Stimulated activated CD4-positive, alpha-beta T cell treated with anti-CD3 and anti-CD28 coated beads, Interleukin-12 subunit alpha, Interleukin-12 subunit beta, amount 100 ng/mL, for 4 hours (primary cell): ENCODE data around the gene NRAS.

Source experiments
- DNase-seq: peaks from one replicate; pipeline ENCODE4 v3.0.0-alpha.2; 2020

Gene NRAS

DNA sequence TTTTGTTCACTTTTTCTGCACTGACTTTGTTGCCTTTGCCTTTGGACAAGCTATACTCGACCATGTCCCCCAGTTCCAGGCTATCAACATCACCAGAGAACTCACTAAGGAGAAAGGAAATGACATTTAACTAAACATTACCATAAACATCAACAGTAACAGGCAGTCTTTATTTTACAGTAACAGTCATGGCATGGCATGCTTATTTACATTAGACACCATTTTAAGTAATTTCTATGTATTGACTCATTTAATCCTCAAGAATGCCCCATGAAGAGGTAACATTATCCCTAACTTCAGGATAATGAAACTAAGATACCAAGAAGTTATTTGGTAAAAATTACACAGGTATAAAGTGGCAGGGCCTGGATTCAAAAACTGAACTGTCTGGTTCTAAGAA, 8.7 kb upstream of the NRAS start:
- no peak for DNase-seq

DNA sequence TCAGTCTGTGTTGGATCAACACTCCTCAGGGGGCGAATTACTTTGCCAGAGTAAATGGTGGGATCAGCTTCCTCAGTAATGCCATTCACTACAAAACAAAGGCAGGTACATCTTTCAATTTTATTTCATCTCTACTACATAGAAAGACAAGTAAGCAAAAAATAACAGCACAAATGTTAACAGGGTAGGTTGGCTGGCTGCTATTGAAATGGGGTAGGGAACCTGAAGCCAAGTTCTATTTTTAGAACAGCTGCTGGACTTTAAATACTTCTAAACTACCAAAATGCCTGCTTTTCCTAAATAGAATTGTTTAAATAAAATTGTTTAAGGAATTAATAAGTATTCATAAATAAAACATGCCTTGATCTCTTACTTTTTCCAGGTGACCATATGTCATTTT, 7.3 kb upstream of the NRAS start:
- no peak for DNase-seq

GRCh38 chr1:114723457-114723856, 6.9 kb upstream of the NRAS start:
- no peak for DNase-seq

DNA sequence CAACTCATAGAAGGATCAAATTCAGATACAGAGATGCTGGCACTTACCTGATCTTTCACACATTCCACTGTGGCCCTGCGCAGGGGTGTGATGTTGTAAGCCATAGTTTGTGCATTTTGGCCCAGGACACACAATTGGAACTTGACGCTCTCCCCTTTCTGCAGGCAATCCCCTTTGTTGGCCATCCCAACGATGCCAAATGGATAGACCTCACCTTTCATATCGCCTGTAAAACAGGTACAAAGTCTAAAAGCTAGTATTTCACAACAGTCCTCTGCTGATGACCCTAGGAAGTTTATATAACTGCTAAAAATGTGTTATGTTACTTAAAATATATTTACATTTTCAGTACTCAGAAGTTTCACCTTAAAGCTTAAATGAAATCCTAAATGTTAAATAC, 3.9 kb upstream of the NRAS start:
- no peak for DNase-seq

GRCh38 chr1:114719424-114719787, 2.8 kb upstream of the NRAS start:
- no peak for DNase-seq

GRCh38 chr1:114718661-114719423, 2.3 kb upstream of the NRAS start:
- DNase-seq, result no peak

DNA sequence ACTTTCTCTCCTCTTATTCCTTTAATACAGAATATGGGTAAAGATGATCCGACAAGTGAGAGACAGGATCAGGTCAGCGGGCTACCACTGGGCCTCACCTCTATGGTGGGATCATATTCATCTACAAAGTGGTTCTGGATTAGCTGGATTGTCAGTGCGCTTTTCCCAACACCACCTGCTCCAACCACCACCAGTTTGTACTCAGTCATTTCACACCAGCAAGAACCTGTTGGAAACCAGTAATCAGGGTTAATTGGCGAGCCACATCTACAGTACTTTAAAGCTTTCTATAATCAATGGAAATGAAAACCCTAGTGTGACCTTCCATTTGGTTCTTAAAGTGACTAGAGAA, 643 bp downstream of the NRAS start:
- no peak for DNase-seq

- no peak for DNase-seq
These were observed 3.6 kb downstream of the NRAS start for GRCh38 chr1:114712977-114713376.

DNA sequence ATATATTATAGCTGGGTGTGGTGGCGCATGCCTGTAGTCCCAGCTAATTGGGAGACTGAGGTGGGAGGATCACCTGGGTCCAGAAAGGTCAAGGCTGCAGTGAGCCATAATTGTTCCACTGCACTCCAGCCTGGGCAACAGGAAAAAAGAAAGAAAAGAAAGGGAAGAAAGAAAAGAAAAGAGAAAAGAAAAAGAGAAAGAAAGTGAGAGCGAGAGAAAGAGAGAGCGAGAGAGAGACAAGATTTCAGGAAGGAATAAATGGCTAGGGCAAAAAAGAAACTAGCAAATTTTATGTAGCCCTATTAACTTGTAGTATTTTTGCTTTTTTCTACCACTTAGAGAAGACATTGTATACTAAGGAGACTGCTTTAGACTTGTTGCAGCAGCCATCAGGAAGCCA, 6.2 kb downstream of the NRAS start:
- DNase-seq, result no peak

DNA sequence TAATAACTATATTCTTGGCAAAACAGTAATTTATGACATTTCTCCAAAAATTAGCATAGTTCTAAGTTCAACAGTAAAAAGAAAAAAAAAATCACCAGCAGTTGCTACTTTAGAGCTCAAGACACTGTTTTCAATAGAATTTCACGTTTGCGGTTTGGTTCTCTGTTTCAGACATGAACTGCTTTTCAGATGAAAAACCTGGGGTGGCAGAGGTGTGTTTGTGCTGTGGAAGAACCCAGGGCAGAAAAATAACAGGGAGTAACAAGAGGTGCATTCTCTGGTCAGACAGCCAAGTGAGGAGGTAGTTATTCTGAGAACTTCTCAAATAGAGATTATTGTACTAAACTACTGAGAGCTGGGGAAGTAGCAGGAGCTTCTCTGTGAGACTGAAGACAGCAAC, 9.0 kb downstream of the NRAS start:
- no peak for DNase-seq

- no peak for DNase-seq
These were observed 13.3 kb downstream of the NRAS start for GRCh38 chr1:114703242-114703641.

DNA sequence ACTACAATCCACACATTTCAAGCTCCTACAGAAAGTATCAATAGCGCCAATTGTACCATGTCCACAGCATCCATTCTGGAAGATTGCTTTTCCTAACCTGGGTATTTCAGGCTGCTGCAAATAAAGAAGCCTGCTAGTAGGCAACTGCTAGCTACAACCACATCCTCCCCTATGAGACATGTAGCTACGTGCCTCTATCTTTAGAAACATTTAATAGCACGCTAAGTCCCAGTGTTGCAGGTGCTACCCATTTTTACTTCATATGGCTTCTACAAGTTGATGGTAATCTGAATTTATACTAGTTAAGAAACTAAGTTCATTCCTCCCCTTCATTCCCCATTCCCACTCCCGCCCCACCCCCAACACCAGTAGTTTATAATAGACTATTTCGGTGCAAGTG, 13.8 kb downstream of the NRAS start:
- DNase-seq, result no peak

DNA sequence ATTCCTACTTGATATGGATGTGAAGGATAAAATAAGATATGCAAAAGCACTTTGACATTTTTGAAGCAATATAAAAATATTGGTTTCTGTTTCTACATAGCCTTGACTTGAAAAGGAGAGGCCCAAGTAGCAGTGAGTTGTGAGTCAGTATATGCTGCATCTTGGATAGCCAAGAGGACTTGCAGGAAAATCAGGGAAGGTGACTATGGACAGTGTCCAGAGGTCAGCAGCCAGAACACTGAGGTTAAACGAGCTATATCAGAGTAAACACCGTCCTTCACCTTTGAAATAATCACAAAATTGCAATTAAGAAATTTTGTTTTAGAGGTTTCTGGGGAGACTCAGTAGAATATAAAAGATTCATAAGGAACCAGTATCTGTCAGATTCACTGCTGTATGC, 14.6 kb downstream of the NRAS start:
- no peak for DNase-seq

DNA sequence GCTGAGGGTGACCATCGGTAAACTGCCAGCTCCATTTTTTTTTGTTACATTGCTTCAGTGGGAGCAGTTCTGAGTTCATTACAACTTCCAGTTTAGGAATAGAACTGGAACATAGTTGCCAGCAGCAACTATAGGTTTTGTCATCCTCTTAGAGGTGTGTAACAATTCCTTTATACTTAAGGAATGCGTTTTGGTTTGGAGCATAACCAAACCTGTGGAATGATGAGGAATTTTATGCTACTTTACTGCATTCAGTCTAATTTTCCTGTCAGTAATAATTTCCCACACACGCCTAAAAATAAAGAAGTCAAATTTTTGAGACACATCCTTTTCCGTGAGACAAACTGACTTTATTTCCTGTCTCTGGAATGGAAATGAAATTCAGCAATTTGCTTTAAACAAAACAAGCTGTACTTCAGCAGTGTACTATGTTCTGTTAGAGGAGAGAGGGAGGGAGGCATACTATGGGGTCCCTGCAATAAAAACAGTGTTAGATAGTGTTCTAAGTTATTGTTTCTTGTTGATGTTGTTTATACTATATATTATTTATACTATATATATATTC, 16.5 kb downstream of the NRAS start:
- no peak for DNase-seq

GRCh38 chr1:114696810-114697209, 19.8 kb downstream of the NRAS start:
- DNase-seq, result no peak

DNA sequence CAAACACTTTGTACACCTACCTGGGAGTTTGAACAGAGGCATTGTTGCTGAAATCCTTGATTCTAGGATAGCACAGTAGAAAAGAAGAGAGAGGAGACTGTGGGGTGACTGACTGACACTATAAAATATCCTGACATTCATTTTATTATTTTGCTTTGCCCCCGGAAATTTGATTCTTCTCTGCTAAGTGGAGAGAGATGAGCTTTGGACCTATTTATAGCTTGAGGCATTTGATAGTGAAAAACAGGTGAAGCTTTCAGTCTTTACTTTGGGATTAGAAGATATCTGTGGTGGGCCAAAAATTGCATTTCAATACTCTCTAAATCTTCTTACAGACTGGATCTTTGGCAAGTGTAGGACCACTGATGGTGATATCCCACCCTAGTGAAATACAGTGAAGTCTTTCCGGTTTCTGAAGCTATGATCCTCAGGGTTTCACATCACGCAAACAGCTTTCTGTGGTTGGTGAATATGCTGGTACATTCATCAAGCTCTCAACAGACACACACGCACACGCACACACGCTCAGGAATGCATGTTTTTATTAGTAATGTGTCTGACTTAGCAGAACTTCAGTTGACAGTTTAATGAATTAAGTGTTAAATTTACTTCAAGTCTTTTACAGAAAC, 21.0 kb downstream of the NRAS start, which contains the start of gene AMPD1:
Gene AMPD1, minus strand, starts transcription at position 117 of the 629 bp plus-strand sequence. Its CDS starts 75 bp downstream, at position 42.
- DNase-seq, result no peak

DNA sequence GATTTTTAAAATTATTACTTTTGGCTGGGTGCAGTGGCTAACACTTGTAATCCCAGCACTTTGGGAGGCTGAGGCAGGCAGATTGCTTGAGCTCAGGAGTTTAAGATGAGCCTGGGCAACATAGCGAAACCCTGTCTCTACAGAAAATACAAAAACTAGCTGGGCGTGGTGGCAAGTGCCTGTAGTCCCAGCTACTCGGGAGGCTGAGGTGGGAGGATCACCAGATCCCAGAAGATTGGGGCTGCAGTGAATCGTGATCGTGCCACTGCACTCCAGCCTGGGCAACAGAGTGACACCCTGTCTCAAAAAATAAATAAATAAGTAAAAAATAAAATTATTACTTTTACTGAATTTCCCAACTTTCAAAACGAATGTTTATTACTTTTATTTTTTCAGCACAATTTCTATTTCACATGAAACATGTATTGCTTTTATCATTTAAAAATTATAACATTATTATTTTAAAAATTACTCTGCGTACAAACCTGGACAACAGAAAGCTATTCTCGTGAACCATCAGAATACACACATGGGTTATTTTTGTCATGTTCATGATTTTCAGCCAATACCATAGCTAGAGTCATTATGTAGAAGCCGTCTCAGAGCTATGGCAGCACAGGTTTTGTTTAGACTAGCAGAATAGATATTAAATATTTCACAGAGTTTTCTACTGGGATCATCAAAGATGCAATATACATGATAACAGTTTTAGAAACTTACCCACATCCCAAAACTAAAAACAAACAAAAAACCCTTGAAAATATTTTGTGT, 21.8 kb downstream of the NRAS start:
- DNase-seq, result no peak

- no peak for DNase-seq
These were observed 23.6 kb downstream of the NRAS start for GRCh38 chr1:114692947-114693346.

- no peak for DNase-seq
These were observed 25.5 kb downstream of the NRAS start for GRCh38 chr1:114691061-114691460.

- DNase-seq, result no peak
These were observed 26.4 kb downstream of the NRAS start for GRCh38 chr1:114690148-114690547.

- no peak for DNase-seq
These were observed 28.0 kb downstream of the NRAS start for GRCh38 chr1:114688526-114688925.

DNA sequence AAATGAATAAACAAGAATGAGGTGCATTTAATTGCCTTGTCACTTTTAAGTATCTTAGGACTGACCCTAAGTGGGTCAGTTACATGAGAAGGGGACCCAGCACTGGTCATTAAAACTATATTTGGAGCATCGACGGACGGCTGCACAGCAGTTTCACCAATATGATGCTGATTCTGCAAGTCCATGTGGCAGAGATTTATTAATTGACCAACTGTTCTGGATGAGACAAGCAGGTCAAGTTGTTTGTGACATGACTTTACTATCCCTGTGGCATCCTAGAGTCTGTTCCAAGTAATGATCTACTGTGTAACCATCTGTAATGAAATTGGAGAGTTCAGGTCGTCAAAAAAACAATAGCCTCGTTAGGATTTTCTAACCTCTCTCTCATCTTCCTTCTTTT, 30.7 kb downstream of the NRAS start:
- DNase-seq, result no peak

DNA sequence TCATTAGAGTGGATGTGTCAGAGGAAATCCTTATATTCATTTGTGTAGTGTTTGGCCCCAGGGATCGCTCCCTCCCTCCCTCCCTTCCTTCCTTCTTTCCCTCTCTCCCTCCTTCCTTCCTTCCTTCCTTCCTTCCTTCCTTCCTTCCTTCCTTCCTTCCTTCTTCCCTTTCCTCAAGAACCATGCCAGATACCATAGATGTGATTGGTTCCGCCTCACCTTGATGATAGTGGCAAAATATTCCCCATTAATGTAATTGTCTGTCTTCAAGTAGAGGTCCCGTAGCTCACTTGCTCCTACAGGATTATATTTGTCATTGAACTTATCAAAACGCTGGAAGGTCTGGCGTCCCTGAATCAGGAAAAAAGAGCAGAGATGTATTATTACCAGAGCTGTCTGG, 38.9 kb downstream of the NRAS start:
- DNase-seq, result no peak

GRCh38 chr1:114676115-114676514, 40.5 kb downstream of the NRAS start:
- no peak for DNase-seq
